GM21390 (cell line): ENCODE data around the gene SPTB.

Experiments used
- ATAC-seq: cut with Tn5 transposase; IDR thresholded peaks from one replicate; pipeline ENCODE4 v1.9.1; 2021; ENCODE audit not compliant: unreplicated experiment

Gene SPTB

GRCh38 chr14:64755781-64756221 is 123.9 kb downstream of the SPTB start:
- ATAC-seq: no peak

GRCh38 chr14:64754685-64755084 is 125.0 kb downstream of the SPTB start:
- ATAC-seq: no peak

DNA sequence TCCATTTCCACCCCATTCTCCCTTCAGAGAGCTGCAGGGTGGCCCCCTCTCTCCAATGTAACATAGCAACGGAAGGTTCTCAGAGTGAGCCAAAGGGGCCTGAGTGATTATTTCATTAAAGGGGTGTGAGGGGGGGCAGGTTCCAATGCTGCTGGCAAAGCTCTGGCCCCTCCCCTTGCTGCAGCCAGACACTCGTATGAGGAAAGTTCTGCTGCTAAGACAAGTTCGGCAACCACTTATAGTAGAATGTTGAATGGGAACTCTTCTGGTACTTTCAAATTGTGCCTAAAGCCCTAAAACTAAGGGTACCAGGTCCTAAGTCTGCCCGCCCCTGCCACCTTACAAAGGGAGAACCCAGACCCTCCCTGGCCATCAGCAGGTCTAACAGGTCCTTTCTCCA is 125.7 kb downstream of the SPTB start:
- no peak for ATAC-seq

- ATAC-seq: no peak
These were observed 126.3 kb downstream of the SPTB start for GRCh38 chr14:64753374-64753773.

GRCh38 chr14:64752909-64753308 is 126.8 kb downstream of the SPTB start:
- no peak for ATAC-seq

GRCh38 chr14:64748995-64749714 is 130.6 kb downstream of the SPTB start:
- no peak for ATAC-seq

GRCh38 chr14:64748521-64748920 is 131.2 kb downstream of the SPTB start:
- no peak for ATAC-seq

GRCh38 chr14:64747327-64747726 is 132.4 kb downstream of the SPTB start:
- ATAC-seq: no peak

DNA sequence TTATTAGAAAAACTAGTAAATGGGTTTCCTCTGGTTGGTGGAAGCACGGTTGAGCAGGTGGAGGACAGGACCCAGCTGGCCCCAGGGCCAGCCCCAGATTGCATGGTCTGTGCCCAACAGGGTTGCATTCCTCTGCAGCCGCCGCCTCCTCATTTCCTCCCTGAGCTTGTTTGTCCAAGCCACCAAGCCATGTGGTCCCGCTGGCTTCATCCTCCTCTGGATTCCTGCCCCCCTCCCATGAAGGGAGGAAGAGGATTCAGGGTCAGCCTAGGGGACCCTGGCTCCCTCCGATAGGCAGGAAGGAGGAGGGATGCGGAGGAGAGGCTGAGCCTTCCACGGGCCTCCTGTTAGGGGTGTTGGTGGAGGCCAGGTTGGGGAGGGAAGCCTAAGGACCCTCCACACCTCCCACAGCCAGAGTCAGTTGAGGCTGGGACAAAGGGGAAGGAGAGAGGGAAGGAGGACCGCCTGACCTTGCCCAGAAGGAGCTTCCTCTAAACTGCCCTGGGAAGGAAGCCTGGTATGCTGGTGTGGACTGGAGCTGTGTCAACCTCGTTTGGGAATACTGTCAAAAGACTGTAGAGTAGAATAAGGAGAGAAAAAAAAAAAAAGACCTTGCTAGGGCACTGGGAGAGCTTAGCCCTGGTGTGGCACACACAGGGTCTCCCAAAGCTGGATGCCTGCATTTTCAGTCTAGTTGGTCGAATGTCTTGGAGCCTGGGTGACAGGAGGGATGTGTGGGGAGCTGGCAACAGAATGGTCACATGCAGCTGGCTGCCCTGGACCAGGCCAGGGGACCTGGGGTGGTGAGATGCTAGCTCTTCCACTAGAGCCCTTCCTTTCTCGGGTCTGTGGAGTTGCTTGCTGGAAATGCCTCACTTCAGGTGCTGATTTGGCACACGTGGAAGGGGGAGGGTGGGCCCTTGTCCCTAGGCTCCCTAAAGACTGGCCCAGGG is 133.1 kb downstream of the SPTB start:
- no peak for ATAC-seq

- no peak for ATAC-seq
These were observed 134.1 kb downstream of the SPTB start for GRCh38 chr14:64745511-64746091.

DNA sequence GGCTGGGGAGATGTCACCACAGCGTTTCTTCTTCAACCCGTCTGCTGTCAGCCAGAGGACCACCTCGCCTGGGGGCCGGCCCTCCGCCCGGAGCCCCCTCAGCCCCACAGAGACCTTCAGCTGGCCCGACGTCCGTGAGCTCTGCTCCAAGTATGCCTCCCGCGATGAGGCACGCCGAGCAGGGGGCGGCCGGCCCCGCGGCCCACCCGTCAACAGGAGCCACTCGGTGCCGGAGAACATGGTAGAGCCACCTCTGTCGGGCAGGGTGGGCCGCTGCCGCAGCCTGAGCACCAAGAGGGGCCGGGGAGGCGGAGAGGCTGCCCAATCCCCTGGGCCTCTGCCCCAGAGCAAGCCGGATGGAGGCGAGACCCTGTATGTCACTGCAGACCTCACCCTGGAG is 136.6 kb downstream of the SPTB start:
- no peak for ATAC-seq

- ATAC-seq: no peak
These were observed 137.7 kb downstream of the SPTB start for GRCh38 chr14:64741961-64742360.

GRCh38 chr14:64741200-64741599 is 138.5 kb downstream of the SPTB start:
- no peak for ATAC-seq

- ATAC-seq: no peak
These were observed 141.4 kb downstream of the SPTB start for GRCh38 chr14:64738281-64738804.

- no peak for ATAC-seq
These were observed 142.1 kb downstream of the SPTB start for GRCh38 chr14:64737391-64738280.

DNA sequence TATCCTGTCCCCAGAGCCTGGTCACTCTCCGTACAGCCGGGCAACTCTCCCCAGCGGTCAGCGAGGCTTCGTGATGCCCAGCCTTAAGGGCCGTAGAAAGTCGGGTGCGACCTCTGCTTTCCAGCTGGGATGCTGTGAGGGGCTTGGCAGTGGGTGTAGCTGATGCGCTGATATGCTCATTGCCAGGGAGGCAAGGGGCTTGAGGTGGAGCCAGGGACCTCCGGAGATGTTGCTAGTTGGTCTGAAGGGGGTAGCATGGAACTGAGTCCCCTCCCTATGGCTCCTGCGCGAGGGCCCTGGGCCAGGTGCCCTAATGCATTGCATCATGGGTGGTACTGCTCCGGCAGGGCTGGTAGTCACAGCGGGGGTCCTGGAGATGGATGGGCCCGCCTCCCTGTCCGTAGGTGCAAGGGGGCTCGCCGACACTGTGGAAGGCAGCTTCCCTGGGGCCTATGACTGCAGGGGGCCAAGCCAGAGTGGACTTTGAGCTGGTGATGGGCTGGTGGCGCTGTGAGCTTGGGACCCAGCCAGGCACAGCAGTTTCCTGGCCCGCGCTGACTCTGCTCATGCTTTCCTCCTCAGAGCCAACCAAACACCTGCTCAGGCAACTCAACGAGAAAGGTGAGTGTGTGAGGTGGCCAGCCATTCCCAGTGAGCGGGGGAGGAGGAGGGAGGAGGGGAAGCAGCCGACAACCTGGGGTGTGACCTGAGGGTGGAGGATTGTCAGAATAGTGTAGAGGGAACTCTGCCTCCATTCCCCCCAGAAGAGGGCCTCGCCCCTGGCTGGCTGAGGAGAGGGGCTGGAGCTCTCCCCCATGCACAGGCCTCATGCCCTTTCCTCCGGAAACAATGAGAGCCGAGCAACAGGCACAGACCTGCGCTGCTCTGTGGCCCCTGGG is 143.2 kb downstream of the SPTB start:
- no peak for ATAC-seq

DNA sequence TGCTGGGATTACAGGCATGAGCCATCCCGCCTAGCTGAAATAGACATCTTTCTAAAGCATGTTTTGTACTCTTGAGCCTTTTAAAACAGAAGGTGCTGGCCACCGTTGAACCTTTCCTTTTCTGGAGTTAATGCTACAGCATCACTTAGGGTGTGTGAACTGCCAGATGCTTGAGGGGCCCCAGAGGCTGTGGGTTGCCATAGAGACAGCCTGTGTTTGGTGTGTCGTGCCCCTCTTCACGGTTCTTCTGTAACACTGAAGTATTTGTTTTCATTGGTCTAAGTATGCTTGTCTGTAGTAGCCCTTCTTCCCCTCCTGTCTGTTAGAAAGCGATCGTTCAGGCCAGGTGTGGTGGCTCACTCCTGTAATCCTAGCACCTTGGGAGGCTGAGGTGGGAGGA is 144.7 kb downstream of the SPTB start:
- ATAC-seq: no peak

DNA sequence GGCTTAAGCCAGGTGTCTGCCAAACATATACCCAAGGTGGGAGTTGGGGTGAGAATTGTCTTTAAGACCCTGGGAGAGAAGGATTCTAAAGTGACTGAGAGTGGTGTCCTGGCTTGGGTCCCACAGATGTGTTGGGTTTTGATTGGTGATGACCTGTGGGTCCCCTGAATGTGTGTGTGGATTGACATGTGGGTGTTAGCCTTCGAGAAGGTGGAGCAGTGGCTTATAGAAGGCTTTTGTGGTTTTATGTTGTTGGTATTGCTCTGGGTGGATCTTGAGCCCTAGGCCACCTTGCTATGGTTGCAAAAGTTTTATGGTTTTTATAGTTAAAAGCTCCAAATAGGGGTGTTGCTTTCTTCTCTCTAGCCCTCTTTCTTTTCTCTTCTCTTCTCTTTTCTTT is 145.8 kb downstream of the SPTB start:
- no peak for ATAC-seq

- no peak for ATAC-seq
These were observed 146.4 kb downstream of the SPTB start for GRCh38 chr14:64733321-64733720.
